G401 (cell line): ENCODE measurements around the gene KRTAP5-11. TPM values are rescaled to one million over a fixed set of nuclear protein-coding genes. Genes with fewer than 3 reads are reported as not detected.
"Not testable (repeated sequence)": the region's sequence is repeated elsewhere in the genome, so short reads cannot be mapped to it uniquely, and the experiment has no call there.

Source experiments
- DNase-seq: peaks from one replicate; pipeline ENCODE4 v3.0.0-alpha.2; 2015; ENCODE audit warnings: low spot score
- in situ Hi-C: cut with HindIII; loops from 2 replicates; pipeline ENCODE4 v1.10.0; 2016; ENCODE audit warnings: low sequenced_read_pairs, mixed read lengths
- total RNA-seq: library from RNA; depleted of rRNA; stranded (reverse); fragments of >200 nt; shearing (Covaris generic); gene quantifications from 2 replicates; pipeline ENCODE4 v1.2.3, GENCODE V29; 2014; rRNA removed

KRTAP5-11 gene
- total RNA-seq, result not detected in 2 replicates

DNA sequence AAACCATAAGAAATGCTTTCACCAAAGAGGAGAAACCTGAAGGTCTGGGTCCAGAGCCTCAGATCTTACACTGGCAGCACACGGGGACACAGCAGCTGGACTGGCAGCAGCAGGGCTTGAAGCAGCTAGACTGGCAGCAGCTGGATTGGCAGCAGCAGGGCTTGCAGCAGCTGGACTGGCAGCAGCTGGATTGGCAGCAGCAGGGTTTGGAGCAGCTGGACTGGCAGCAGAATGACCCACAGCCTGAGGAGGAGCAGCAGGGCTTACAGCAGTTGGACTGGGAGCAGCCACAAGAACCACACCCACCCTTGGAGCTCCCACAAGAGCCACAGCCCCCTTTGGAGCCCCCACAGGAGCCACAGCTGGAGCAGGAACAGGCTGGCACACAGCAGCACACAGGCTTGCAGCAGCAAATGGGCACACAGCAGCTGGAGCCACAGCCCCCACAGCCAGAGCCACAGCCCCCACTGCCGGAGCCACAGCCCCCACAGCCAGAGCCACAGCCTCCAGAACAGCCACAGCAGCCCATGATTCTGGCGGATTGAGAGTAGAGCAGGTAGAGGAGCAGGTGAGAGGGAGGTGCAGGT, at the start of gene KRTAP5-11:
Gene KRTAP5-11 (minus strand): TSS at position 567 of the 587 bp plus-strand sequence. CDS start 38 bp downstream, at position 529.
- DNase-seq, result no peak
- in situ Hi-C loops, result no loop called here

GRCh38 chr11:71631551-71631950, 48.9 kb upstream of the KRTAP5-11 start:
- DNase-seq, in situ Hi-C loops: not testable (repeated sequence)

DNA sequence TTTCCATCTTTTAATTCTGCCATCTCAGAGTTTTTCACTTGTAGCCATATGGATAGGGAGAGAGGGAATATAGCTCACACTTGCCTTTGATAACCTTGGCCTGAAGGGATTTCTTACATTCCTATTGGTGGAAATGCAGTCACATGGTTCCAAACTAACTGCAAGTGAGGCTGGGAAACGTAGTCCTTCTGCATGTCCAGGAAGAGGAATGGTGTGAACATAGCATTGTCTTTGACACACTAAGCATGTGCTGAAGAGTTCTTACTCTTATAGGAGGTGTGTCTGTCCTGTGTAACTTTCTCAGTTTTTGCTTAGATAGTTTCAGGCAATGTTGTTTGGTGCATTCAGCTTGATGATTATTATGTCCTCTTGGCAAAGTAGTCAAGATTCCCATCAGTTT, 47.4 kb upstream of the KRTAP5-11 start:
- in situ Hi-C loops, DNase-seq: not testable (repeated sequence)

DNA sequence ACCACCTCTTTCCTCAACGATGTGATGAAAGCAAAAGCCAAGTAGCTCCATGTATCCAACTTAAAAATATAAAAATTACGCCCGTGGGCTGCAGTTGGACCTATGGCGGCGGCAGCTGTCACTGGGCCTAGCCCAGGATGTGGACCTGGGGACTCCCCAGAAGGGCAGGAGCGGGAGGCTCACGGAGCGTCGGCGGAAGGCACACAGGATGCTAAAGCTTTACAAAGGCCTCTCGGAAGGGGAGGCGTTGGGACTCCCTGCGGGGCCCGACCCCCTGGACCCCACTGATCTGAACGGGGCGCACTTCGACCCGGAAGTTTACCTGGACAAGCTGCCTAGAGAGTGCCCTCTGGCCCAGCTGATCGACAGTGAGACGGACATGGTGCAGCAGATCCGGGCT, 46.3 kb upstream of the KRTAP5-11 start:
- DNase-seq, in situ Hi-C loops: not testable (repeated sequence)

GRCh38 chr11:71623226-71623625, 40.6 kb upstream of the KRTAP5-11 start:
- DNase-seq, in situ Hi-C loops: not testable (repeated sequence)

- in situ Hi-C loops, DNase-seq: not testable (repeated sequence)
These were observed 39.9 kb upstream of the KRTAP5-11 start for GRCh38 chr11:71622561-71622960.

DNA sequence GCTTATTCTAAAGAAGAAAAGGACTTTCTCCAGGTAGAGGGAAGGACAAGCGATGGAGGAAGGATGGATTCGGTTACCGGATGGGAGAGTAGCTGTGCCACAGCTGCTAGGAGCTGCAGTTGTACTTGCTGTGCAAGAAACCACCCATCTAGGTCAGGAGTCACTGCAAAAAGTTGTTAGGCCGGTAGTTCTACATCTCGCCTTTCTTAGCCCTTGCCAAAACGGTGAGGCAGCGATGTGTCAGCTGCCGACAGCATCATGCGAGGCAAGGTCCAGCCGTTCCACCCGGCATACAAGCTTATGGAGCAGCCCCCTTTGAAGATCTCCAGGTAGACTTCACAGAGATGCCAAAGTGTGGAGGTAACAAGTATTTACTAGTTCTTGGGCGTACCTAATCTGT, 32.3 kb upstream of the KRTAP5-11 start:
- in situ Hi-C loops, DNase-seq: not testable (repeated sequence)

- in situ Hi-C loops, DNase-seq: not testable (repeated sequence)
These were observed 31.8 kb upstream of the KRTAP5-11 start for GRCh38 chr11:71614366-71614917.

- in situ Hi-C loops, DNase-seq: not testable (repeated sequence)
These were observed 31.3 kb upstream of the KRTAP5-11 start for GRCh38 chr11:71613931-71614330.

- in situ Hi-C loops, DNase-seq: not testable (repeated sequence)
These were observed 28.7 kb upstream of the KRTAP5-11 start for GRCh38 chr11:71611218-71611910.

DNA sequence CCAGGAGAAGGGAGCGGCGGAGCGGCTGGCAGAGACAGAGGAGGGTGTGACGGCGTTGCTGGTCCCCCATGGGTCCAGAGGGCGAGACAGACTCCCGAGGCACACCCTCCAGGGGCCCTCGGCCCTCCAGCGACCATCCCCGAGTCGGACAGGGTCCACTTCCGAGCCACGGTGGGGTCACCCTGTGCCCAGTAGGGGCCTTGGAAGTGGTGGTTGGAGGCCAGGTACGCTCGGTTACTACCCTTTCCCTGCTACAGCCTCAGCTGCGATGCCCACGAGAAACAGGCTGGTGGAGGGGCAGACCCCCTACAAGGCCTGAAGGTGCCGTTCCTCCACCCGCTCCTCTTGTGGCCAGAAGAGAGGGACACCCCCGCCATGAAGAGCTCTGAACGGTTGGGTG, 25.6 kb upstream of the KRTAP5-11 start:
- DNase-seq, in situ Hi-C loops: not testable (repeated sequence)

GRCh38 chr11:71607520-71608216, 25.0 kb upstream of the KRTAP5-11 start:
- not testable (repeated sequence) for DNase-seq

GRCh38 chr11:71606853-71607519, 24.3 kb upstream of the KRTAP5-11 start:
- in situ Hi-C loops, DNase-seq: not testable (repeated sequence)

More at GRCh38 chr11:71607520-71608216, 25.0 kb upstream of the KRTAP5-11 start:
- in situ Hi-C loops, result not testable (repeated sequence)

DNA sequence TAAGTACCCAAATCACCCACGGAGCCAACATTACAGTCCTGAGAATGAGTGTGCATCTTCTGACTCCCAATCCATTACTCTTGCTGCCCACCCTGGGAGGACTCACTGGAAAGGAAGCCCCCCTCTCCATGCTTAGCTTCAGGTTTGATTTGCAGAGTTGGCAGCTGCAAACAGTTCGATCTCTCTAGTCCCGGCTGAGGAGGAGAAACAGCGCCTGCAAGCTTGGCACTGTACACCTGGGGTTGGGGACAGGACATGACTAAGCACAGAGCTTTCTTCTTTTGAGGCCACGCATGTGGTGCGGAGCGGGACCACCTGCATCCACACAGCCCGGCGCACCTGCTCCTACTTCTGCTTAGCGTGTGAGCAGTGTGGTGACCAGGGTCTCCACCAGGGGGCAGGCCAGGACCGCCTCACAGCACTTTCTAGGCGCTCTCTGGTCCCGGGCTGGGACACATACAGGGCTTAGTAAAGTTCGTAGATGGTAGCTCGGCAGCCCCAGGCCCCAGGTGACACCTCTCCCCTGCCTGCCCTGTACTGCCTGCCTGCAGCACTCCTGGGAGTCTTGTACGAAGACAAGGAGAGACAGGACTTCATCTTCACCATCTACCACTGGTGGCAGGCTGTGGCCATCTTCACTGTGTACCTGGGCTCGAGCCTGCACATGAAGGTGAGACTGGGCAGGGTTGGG, 22.3 kb upstream of the KRTAP5-11 start:
- DNase-seq, in situ Hi-C loops: not testable (repeated sequence)

DNA sequence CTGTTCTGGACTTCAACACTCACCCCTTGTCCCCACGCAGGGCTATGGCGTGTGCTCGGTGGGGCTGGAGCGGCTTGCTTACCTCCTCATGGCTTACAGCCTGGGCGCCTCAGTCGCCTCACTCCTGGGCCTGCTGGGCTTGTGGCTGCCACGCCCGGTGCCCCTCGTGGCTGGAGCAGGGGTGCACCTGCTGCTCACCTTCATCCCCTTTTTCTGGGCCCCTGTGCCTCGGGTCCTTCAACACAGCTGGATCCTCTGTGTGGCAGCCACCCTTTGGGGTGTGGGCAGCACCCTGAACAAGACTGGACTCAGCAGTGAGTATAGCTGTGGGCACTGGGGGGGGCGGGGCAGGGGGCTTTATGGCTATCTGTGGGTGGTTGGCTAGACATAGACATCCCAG, 20.5 kb upstream of the KRTAP5-11 start:
- DNase-seq, in situ Hi-C loops: not testable (repeated sequence)

GRCh38 chr11:71589546-71589920, 6.9 kb upstream of the KRTAP5-11 start:
- in situ Hi-C loops, DNase-seq: not testable (repeated sequence)

DNA sequence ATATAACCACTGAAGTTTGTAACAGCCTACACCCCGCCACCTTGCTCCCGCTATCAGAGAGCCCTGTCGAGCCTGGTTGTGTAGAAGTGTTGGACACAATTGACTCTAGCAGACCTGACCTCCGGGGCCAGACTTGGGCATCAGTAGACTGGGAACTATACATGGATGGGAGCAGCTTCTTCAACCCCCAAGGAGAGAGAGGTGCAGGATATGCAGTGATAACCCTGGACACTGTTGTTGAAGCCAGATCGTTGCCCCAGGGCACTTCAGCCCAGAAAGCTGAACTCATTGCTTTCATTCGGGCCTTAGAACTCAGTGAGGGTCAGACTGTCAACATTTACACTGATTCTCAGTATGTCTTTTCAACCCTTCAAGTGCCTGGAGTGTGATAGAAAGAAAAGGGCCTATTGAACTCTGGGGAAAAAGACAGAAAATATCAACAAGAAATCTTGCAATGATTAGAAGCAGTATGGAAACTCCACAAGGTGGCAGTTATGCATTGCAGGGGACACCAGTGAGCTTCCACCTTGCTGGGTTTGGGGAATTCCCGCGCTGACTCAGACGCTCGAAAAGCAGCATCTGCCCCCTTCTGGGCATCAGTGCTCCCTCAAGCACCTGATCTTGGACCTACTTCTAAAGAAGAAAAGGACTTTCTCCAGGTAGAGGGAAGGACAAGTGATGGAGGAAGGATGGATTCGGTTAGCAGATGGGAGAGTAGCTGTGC, 6.3 kb upstream of the KRTAP5-11 start:
- in situ Hi-C loops, DNase-seq: not testable (repeated sequence)

DNA sequence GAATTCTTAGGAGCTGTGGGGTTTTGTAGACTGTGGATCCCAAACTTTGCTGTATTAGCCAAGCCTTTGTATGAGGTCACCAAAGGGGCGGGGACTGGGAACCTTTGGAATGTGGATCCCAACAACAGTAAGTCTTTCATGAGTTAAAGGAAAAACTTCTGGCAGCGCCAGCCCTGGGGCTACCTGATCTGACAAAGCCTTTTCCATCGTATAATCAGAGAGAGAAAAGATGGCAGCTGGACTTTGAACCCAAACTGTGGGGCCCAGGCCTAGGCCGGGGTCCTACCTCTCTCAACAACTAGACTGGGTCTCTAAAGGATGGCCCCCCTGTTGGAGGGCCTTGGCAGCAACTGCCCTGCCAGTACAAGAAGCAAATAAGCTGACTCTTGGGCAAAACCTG, 5.6 kb upstream of the KRTAP5-11 start:
- in situ Hi-C loops, DNase-seq: not testable (repeated sequence)
